H1 (cell line): Measurements from ENCODE around the gene GATA5. TPM values are rescaled to one million over a fixed set of nuclear protein-coding genes. Genes with fewer than 3 reads are reported as not detected.

Experiments
- CHD1 ChIP-seq: IDR thresholded peaks from 2 replicates; pipeline ENCODE4 v1.6.1; 2012; ENCODE audit warnings: low read depth, low read length, improper control_type of control experiment
- RAD21 ChIP-seq, 2 experiments: IDR thresholded peaks in 1 of 2; conservative IDR thresholded peaks in 1 of 2; 2 replicates each; pipeline ENCODE4 v1.6.1; 2011; ENCODE audit warnings: low read depth in 2 of 2, low read length in 2 of 2, improper control_type of control experiment in 1 of 2, inconsistent platforms in 1 of 2, mild to moderate bottlenecking in 1 of 2, moderate library complexity in 1 of 2
- TEAD4 ChIP-seq: IDR thresholded peaks from 2 replicates; pipeline ENCODE4 v1.6.1; 2012; ENCODE audit warnings: low read depth, low read length, inconsistent platforms, mixed read lengths
- YY1 ChIP-seq: IDR thresholded peaks from 2 replicates; pipeline ENCODE4 v1.6.1; 2011; ENCODE audit warnings: low read depth, mild to moderate bottlenecking, low read length
- polyA plus RNA-seq, 7 experiments: library from polyadenylated mRNA; depleted of rRNA in 3 of 7; stranded (reverse) in 5 of 7; unstranded in 2 of 7; fragments of >200 nt in 5 of 7; fragments of 200-250 nt in 2 of 7; gene quantifications; 1 replicate in 5 of 7; 2 replicates in 1 of 7; 4 replicates in 1 of 7; pipeline versions ENCODE4 v1.2.1 to v1.2.3, GENCODE V29; 2011 to 2013; ENCODE audit warnings: missing spikeins in 2 of 7, mixed read lengths in 2 of 7
- total RNA-seq: library from RNA; stranded (reverse); fragmentation: NEBNext Ultra II Directional; extraction: Animal tissue kit (Norgen Biotek cat#: 25700); gene quantifications from 2 replicates; pipeline ENCODE4 v1.2.1, GENCODE V29; 2021

Gene GATA5
- total and polyA plus RNA-seq, 2 of the 8 experiments (the other 6 are each of a cell fraction or from before 2014, with no cell fraction given), result 0.08 to 0.11 TPM

DNA sequence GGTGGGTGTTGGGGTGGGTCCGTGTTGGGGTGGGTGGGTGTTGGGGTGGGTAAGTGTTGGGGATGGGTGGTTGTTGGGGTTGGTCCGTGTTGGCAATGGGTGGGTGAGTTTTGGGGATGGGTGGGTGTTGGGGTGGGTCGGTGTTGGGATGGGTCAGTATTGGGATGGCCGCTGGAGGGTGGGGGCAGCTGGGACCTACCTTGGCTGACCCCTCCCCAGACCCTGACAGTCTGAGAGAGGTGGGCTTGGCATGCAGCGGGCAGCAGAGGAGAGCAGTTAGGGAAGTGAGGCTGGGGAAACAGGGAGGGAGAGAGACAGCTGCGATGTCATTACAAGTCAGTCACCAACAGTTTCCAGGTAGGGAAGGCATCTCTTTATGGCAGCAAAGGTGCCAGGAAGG, 23.1 kb upstream of the GATA5 start (continued):
- TF ChIP-seq RAD21 (IDR thresholded peaks at IDR 0.05 in 1 of 2, conservative IDR thresholded peaks at IDR 0.05 in 1 of 2; ENCODE audit: low read depth in 2 of 2, low read length in 2 of 2) (no peak), YY1 (no peak), TEAD4 (no peak), CHD1 (no peak)
